Measurements from ENCODE around the gene ZNF778. TPM values are rescaled to one million over a fixed set of nuclear protein-coding genes. Genes with fewer than 3 reads are reported as not detected.

ZNF778 gene
- total RNA-seq, 1 experiment from 2014 or later, result 15.3 TPM

GRCh38 chr16:89224665-89225064, 7.2 kb downstream of the ZNF778 start:
- peaks cover 8% of the 10 kb centered on the region for H3K9me3 Mint-ChIP-seq (ENCODE audit: low read depth, unreplicated experiment)
- no peak for TF ChIP-seq CTCF (IDR thresholded peaks at IDR 0.05; ENCODE audit: unreplicated experiment)
- peaks cover 51% of the 10 kb centered on the region for H3K36me3 Mint-ChIP-seq (ENCODE audit: insufficient read depth, unreplicated experiment)
- intact Hi-C loops (cut with micrococcal nuclease; ENCODE audit: unreplicated experiment), result no loop called here
- CTCF ChIA-PET, result interaction anchor here (0.6 kb wide), 1 partner anchor 65 kb away, joined by 3 read pairs; no protein-coding TSS in a partner anchor
- no peak overlapping the region for H3K4me3 Mint-ChIP-seq (ENCODE audit: low read depth, unreplicated experiment)
- H3K27ac Mint-ChIP-seq (ENCODE audit: unreplicated experiment), result no peak overlapping the region
- BruUV-seq (replicated peaks), result no TSS peak
- H3K27me3 Mint-ChIP-seq (ENCODE audit: unreplicated experiment), result no peaks in the 10 kb centered on the region
- no peaks in the 10 kb centered on the region for H3K4me1 Mint-ChIP-seq (ENCODE audit: low read depth, unreplicated experiment)
- no peak for DNase-seq

GRCh38 chr16:89230255-89230654, 12.8 kb downstream of the ZNF778 start:
- H3K27ac Mint-ChIP-seq (ENCODE audit: unreplicated experiment), result no peak overlapping the region
- no peak for DNase-seq
- no peak for TF ChIP-seq CTCF (IDR thresholded peaks at IDR 0.05; ENCODE audit: unreplicated experiment)
- no TSS peak for BruUV-seq (replicated peaks)
- no peaks in the 10 kb centered on the region for H3K27me3 Mint-ChIP-seq (ENCODE audit: unreplicated experiment)
- peaks cover 47% of the 10 kb centered on the region for H3K36me3 Mint-ChIP-seq (ENCODE audit: insufficient read depth, unreplicated experiment)
- peaks cover 14% of the 10 kb centered on the region for H3K9me3 Mint-ChIP-seq (ENCODE audit: low read depth, unreplicated experiment)
- no peak overlapping the region for H3K4me3 Mint-ChIP-seq (ENCODE audit: low read depth, unreplicated experiment)
- H3K4me1 Mint-ChIP-seq (ENCODE audit: low read depth, unreplicated experiment), result no peaks in the 10 kb centered on the region
- CTCF ChIA-PET, result no interaction called here
- intact Hi-C loops (cut with micrococcal nuclease; ENCODE audit: unreplicated experiment), result no loop called here

GRCh38 chr16:89232107-89232506, 14.6 kb downstream of the ZNF778 start:
- Mint-ChIP-seq H3K27ac (ENCODE audit: unreplicated experiment) (no peak overlapping the region), H3K4me3 (ENCODE audit: low read depth, unreplicated experiment) (no peak overlapping the region), H3K4me1 (ENCODE audit: low read depth, unreplicated experiment) (no peaks in the 10 kb centered on the region), H3K9me3 (ENCODE audit: low read depth, unreplicated experiment) (peaks cover 10% of the 10 kb centered on the region), H3K36me3 (ENCODE audit: insufficient read depth, unreplicated experiment) (peaks cover 30% of the 10 kb centered on the region), H3K27me3 (ENCODE audit: unreplicated experiment) (no peaks in the 10 kb centered on the region)
- no peak for DNase-seq
- BruUV-seq (replicated peaks), result no TSS peak
- no peak for TF ChIP-seq CTCF (IDR thresholded peaks at IDR 0.05; ENCODE audit: unreplicated experiment)
- intact Hi-C loops (cut with micrococcal nuclease; ENCODE audit: unreplicated experiment), result no loop called here
- CTCF ChIA-PET, result no interaction called here

GRCh38 chr16:89233678-89234490, 16.4 kb downstream of the ZNF778 start:
- H3K4me3 Mint-ChIP-seq (ENCODE audit: low read depth, unreplicated experiment), result no peak overlapping the region
- DNase-seq, result no peak
- no peak overlapping the region for H3K27ac Mint-ChIP-seq (ENCODE audit: unreplicated experiment)
- peaks cover 8% of the 10 kb centered on the region for H3K9me3 Mint-ChIP-seq (ENCODE audit: low read depth, unreplicated experiment)
- intact Hi-C loops (cut with micrococcal nuclease; ENCODE audit: unreplicated experiment), result no loop called here
- H3K4me1 Mint-ChIP-seq (ENCODE audit: low read depth, unreplicated experiment), result no peaks in the 10 kb centered on the region
- H3K27me3 Mint-ChIP-seq (ENCODE audit: unreplicated experiment), result no peaks in the 10 kb centered on the region
- BruUV-seq (replicated peaks), result no TSS peak
- CTCF ChIA-PET, result no interaction called here
- no peak for TF ChIP-seq CTCF (IDR thresholded peaks at IDR 0.05; ENCODE audit: unreplicated experiment)
- peaks cover 19% of the 10 kb centered on the region for H3K36me3 Mint-ChIP-seq (ENCODE audit: insufficient read depth, unreplicated experiment)
